ENCODE results near the gene TTLL12.

TTLL12 gene

GRCh38 chr22:43144949-43145348 lies 42.0 kb downstream of the TTLL12 start:
- no peaks in the 10 kb centered on the region for H3K9me3 ChIP-seq (ENCODE audit: insufficient read depth, low read length)
- no peak overlapping the region for H3K27ac ChIP-seq (ENCODE audit: low read depth, low read length)
- no peaks in the 10 kb centered on the region; the same call in 1 of the 2 replicates for H3K79me2 ChIP-seq (ENCODE audit: insufficient read depth, low read length)
- no peaks in the 10 kb centered on the region for H3K9me2 ChIP-seq (replicated peaks; ENCODE audit: insufficient read depth, low read length)
- TF ChIP-seq CTCF (IDR thresholded peaks at IDR 0.05; ENCODE audit: insufficient read depth, low read length, poor library complexity, severe bottlenecking) (no peak), EZH2phosphoT487 (conservative IDR thresholded peaks at IDR 0.05; ENCODE audit: low read length) (no peak)
- H3K4me2 ChIP-seq (ENCODE audit: low read depth, low read length, poor library complexity, severe bottlenecking) = no peak overlapping the region
- no peak overlapping the region for H3K9ac ChIP-seq (ENCODE audit: low read length)
- H2AFZ ChIP-seq (ENCODE audit: low read depth, low read length, severe bottlenecking) = no peak overlapping the region
- no peaks in the 10 kb centered on the region; the same call in 1 of the 2 replicates for H3F3A ChIP-seq (ENCODE audit: insufficient read depth)
- H3K27me3 ChIP-seq (ENCODE audit: low read length) = no peaks in the 10 kb centered on the region
- H3K36me3 ChIP-seq (ENCODE audit: low read length) = no peaks in the 10 kb centered on the region
- no peaks in the 10 kb centered on the region for H4K20me1 ChIP-seq (ENCODE audit: low read depth, low read length)
- H3K4me3 ChIP-seq (ENCODE audit: insufficient read depth, low read length, poor library complexity, severe bottlenecking) = no peak overlapping the region

- Histone ChIP-seq H2AFZ (ENCODE audit: low read depth, low read length, severe bottlenecking) (peak within 1 kb of the TSS; percentile 69), H3K9ac (ENCODE audit: low read length) (peak within 1 kb of the TSS; percentile 79), H3K79me2 (ENCODE audit: insufficient read depth, low read length) (no peaks in the 10 kb centered on the region; the same call in 1 of the 2 replicates), H4K20me1 (ENCODE audit: low read depth, low read length) (no peaks in the 10 kb centered on the region), H3K36me3 (ENCODE audit: low read length) (no peaks in the 10 kb centered on the region), H3K9me3 (ENCODE audit: insufficient read depth, low read length) (no peaks in the 10 kb centered on the region), H3K27ac (ENCODE audit: low read depth, low read length) (0 out of 2 replicates have a peak within 1 kb of the TSS, but pooled peaks have one; percentile 13), H3K4me2 (ENCODE audit: low read depth, low read length, poor library complexity, severe bottlenecking) (peak within 1 kb of the TSS; percentile 53), H3K9me2 (replicated peaks; ENCODE audit: insufficient read depth, low read length) (no peaks in the 10 kb centered on the region), H3F3A (ENCODE audit: insufficient read depth) (no peaks in the 10 kb centered on the region; the same call in 1 of the 2 replicates), H3K4me3 (ENCODE audit: insufficient read depth, low read length, poor library complexity, severe bottlenecking) (peak within 1 kb of the TSS; percentile 97), H3K27me3 (ENCODE audit: low read length) (no peaks in the 10 kb centered on the region)
- TF ChIP-seq CTCF (IDR thresholded peaks at IDR 0.05; ENCODE audit: insufficient read depth, low read length, poor library complexity, severe bottlenecking) = no peak
- TF ChIP-seq EZH2phosphoT487 (conservative IDR thresholded peaks at IDR 0.05; ENCODE audit: low read length) = no peak
Observed at GRCh38 chr22:43142880-43143562, 43.9 kb downstream of the TTLL12 start, which contains the start of gene MCAT. TSS of gene MCAT (minus strand) at chr22:43143398. CDS start at chr22:43143348, 50 bp downstream.

GRCh38 chr22:43136801-43137200 lies 50.1 kb downstream of the TTLL12 start:
- H3K4me2 ChIP-seq (ENCODE audit: low read depth, low read length, poor library complexity, severe bottlenecking) = no peak overlapping the region
- no peaks in the 10 kb centered on the region for H3K9me2 ChIP-seq (replicated peaks; ENCODE audit: insufficient read depth, low read length)
- no peaks in the 10 kb centered on the region for H3F3A ChIP-seq (ENCODE audit: insufficient read depth)
- no peaks in the 10 kb centered on the region for H3K36me3 ChIP-seq (ENCODE audit: low read length)
- H3K9me3 ChIP-seq (ENCODE audit: insufficient read depth, low read length) = no peaks in the 10 kb centered on the region
- no peaks in the 10 kb centered on the region for H3K27me3 ChIP-seq (ENCODE audit: low read length)
- no peak overlapping the region for H2AFZ ChIP-seq (ENCODE audit: low read depth, low read length, severe bottlenecking)
- H3K27ac ChIP-seq (ENCODE audit: low read depth, low read length) = no peak overlapping the region
- no peaks in the 10 kb centered on the region for H4K20me1 ChIP-seq (ENCODE audit: low read depth, low read length)
- H3K4me3 ChIP-seq (ENCODE audit: insufficient read depth, low read length, poor library complexity, severe bottlenecking) = no peak overlapping the region
- H3K79me2 ChIP-seq (ENCODE audit: insufficient read depth, low read length) = no peaks in the 10 kb centered on the region
- H3K9ac ChIP-seq (ENCODE audit: low read length) = no peak overlapping the region
- TF ChIP-seq EZH2phosphoT487 (conservative IDR thresholded peaks at IDR 0.05; ENCODE audit: low read length) = no peak
- TF ChIP-seq CTCF (IDR thresholded peaks at IDR 0.05; ENCODE audit: insufficient read depth, low read length, poor library complexity, severe bottlenecking) = no peak

Data from SU-DHL-6 (cell line).